NOMO-1 (cell line): ENCODE data around the gene C2.
"Not testable (repeated sequence)": the region's sequence is repeated elsewhere in the genome, so short reads cannot be mapped to it uniquely, and the experiment has no call there.

Experiments
- DNase-seq, 2 experiments: peaks; one replicate each; lab custom pipeline; 2025; ENCODE audit not compliant: unreplicated experiment in 2 of 2; lab: John Stamatoyannopoulos, UW

The C2 gene

GRCh38 chr6:31972709-31973350 lies 45.3 kb downstream of the C2 start:
- DNase-seq: no peak

GRCh38 chr6:31976065-31976464 lies 48.5 kb downstream of the C2 start:
- not testable (repeated sequence) for DNase-seq

- DNase-seq: no peak
Observed at GRCh38 chr6:31977816-31978431, 50.4 kb downstream of the C2 start.

- no peak for DNase-seq
Observed at GRCh38 chr6:31978831-31979230, 51.3 kb downstream of the C2 start.

- no peak for DNase-seq
Observed at GRCh38 chr6:31979238-31979898, 51.9 kb downstream of the C2 start.

GRCh38 chr6:31980195-31980876 lies 52.8 kb downstream of the C2 start:
- not testable (repeated sequence) for DNase-seq

- not testable (repeated sequence) for DNase-seq
Observed at GRCh38 chr6:31980998-31981397, 53.5 kb downstream of the C2 start.

- DNase-seq: not testable (repeated sequence)
Observed at GRCh38 chr6:31981744-31982143, 54.2 kb downstream of the C2 start, which contains the start of gene C4A. C4A (plus strand) TSS chr6:31982057; CDS start chr6:31982108, 51 bp downstream.

GRCh38 chr6:31989363-31989762 lies 61.8 kb downstream of the C2 start:
- not testable (repeated sequence) for DNase-seq

- not testable (repeated sequence) for DNase-seq
Observed at GRCh38 chr6:31994421-31994820, 66.9 kb downstream of the C2 start.
